ENCODE measurements around the gene FAM169A. TPM values are rescaled to one million over a fixed set of nuclear protein-coding genes. Genes with fewer than 3 reads are reported as not detected.
"Not testable (repeated sequence)": the region's sequence is repeated elsewhere in the genome, so short reads cannot be mapped to it uniquely, and the experiment has no call there.

FAM169A gene
- total RNA-seq, 1 donor from 2014 or later: 11.4 TPM

GRCh38 chr5:74748742-74749141, 117.4 kb downstream of the FAM169A start:
- DNase-seq (ENCODE audit: low spot score); intact Hi-C loops (cut with DNase I); ATAC-seq: not testable (repeated sequence)

DNA sequence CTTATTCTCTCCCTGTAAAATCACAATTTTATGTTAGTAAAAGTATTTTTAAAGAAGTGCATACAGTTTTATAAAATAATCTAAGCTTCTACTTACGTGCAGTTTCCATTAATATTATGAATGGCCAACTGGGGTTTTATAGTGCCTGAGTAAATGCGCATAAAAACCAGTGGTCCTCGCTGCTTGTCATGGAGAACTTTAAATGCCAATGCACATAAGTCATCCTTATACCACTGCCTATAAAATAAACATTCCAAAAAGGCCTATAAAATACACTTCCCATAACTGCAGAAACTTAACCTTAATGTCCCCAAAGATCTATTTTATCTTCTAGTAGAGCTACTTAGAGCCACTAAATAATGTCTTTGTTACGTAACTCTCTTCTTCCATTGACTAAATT, 127.8 kb downstream of the FAM169A start:
- intact Hi-C loops (cut with DNase I): no loop called here
- DNase-seq (ENCODE audit: low spot score) (no peak), ATAC-seq (no peak)

GRCh38 chr5:74736759-74737158, 129.4 kb downstream of the FAM169A start:
- intact Hi-C loops (cut with DNase I): no loop called here
- DNase-seq (ENCODE audit: low spot score): no peak
- ATAC-seq: no peak

Other genes with a start within 250 kb of the FAM169A start
- gene ENC1, start 225.7 kb downstream of the FAM169A start, total RNA-seq: 6.6 TPM
- 103 TPM for gene HEXB, start 181.2 kb downstream of the FAM169A start, total RNA-seq
- gene GFM2, start 99.3 kb downstream of the FAM169A start, total RNA-seq: 21.1 TPM
- 48.5 TPM for gene NSA2, start 99.1 kb downstream of the FAM169A start, total RNA-seq
- 1.4 TPM for gene GCNT4, start 186.2 kb upstream of the FAM169A start, total RNA-seq